CD14-positive monocyte (primary cell): Measurements from ENCODE around the gene SUFU. TPM values are rescaled to one million over a fixed set of nuclear protein-coding genes. Genes with fewer than 3 reads are reported as not detected.
A peak's percentile ranks its signal among the peaks of the same experiment; 100 is the strongest.

Experiments used
- DNase-seq, 3 donors: peaks; one replicate each; pipeline ENCODE4 v3.0.0-alpha.2; 2011 to 2022
- H2AFZ ChIP-seq: 2 replicates; pipeline ENCODE4 v1.6.0; 2012; ENCODE audit warnings: mild to moderate bottlenecking, low read depth, low read length, inconsistent platforms; ENCODE audit not compliant: insufficient read depth, poor library complexity, severe bottlenecking
- H3K27ac ChIP-seq, 2 donors: 1 replicate in 1 of 2; 2 replicates in 1 of 2; pipeline ENCODE4 v1.5.1; 2012 to 2013; ENCODE audit warnings: low read length in 2 of 2, control low read depth in 1 of 2, inconsistent platforms in 1 of 2, low read depth in 1 of 2, mild to moderate bottlenecking in 1 of 2
- H3K27me3 ChIP-seq, 2 donors: one replicate each; pipeline versions ENCODE4 v1.6.0 to v1.6.1; 2011 to 2013; ENCODE audit warnings: low read length in 2 of 2; ENCODE audit not compliant: control insufficient read depth in 2 of 2, insufficient read depth in 2 of 2
- H3K36me3 ChIP-seq, 2 donors: replicated peaks in 1 of 2; 1 replicate in 1 of 2; 2 replicates in 1 of 2; pipeline versions ENCODE4 v1.5.1 to v1.6.1; 2012 to 2013; ENCODE audit warnings: low read length in 2 of 2, control low read depth in 1 of 2, inconsistent platforms in 1 of 2, mild to moderate bottlenecking in 1 of 2; ENCODE audit not compliant: insufficient read depth in 2 of 2, control insufficient read depth in 1 of 2
- H3K4me1 ChIP-seq, 2 donors: 1 replicate in 1 of 2; 2 replicates in 1 of 2; pipeline versions ENCODE4 v1.5.1 to v1.6.1; 2012 to 2013; ENCODE audit warnings: low read length in 2 of 2, control low read depth in 1 of 2, inconsistent platforms in 1 of 2, mild to moderate bottlenecking in 1 of 2, moderate library complexity in 1 of 2; ENCODE audit not compliant: insufficient read depth in 2 of 2, control insufficient read depth in 1 of 2
- H3K4me2 ChIP-seq: replicated peaks from 2 replicates; pipeline ENCODE3; 2012; ENCODE audit warnings: low read length, moderate library complexity, mild to moderate bottlenecking; ENCODE audit not compliant: poor library complexity, severe bottlenecking; ENCODE audit errors: extremely low read depth
- H3K4me3 ChIP-seq, 3 experiments: fragments of 200-600 bp in 1 of 3; sonication (generic) in 1 of 3; replicated peaks in 1 of 3; 1 replicate in 2 of 3; 2 replicates in 1 of 3; pipeline ENCODE4 v1.5.1; 2011 to 2013; ENCODE audit warnings: low read length in 3 of 3, mild to moderate bottlenecking in 3 of 3, control low read depth in 2 of 3, low read depth in 2 of 3, inconsistent platforms in 1 of 3, moderate library complexity in 1 of 3
- H3K79me2 ChIP-seq: 2 replicates; pipeline ENCODE4 v1.6.0; 2012; ENCODE audit warnings: mild to moderate bottlenecking, control low read depth, inconsistent platforms, low read length, moderate library complexity; ENCODE audit not compliant: insufficient read depth
- H3K9ac ChIP-seq: 2 replicates; pipeline ENCODE4 v1.6.0; 2017; ENCODE audit warnings: low read length, mild to moderate bottlenecking; ENCODE audit not compliant: insufficient read depth, poor library complexity, severe bottlenecking
- H3K9me3 ChIP-seq, 2 donors: replicated peaks in 1 of 2; 1 replicate in 1 of 2; 2 replicates in 1 of 2; pipeline versions ENCODE4 v1.5.1 to v1.6.1; 2012 to 2013; ENCODE audit warnings: low read length in 2 of 2, control low read depth in 1 of 2; ENCODE audit not compliant: control insufficient read depth in 1 of 2, insufficient read depth in 1 of 2
- H4K20me1 ChIP-seq: 2 replicates; pipeline ENCODE4 v1.6.0; 2012; ENCODE audit warnings: mild to moderate bottlenecking, low read length, control low read depth, moderate library complexity; ENCODE audit not compliant: insufficient read depth
- H3K27ac Mint-ChIP-seq, 7 donors: one replicate each; pipeline ENCODE4 v1.8.0; 2020; ENCODE audit warnings: mild to moderate bottlenecking in 7 of 7, mixed read lengths in 7 of 7, moderate library complexity in 6 of 7, inconsistent platforms in 2 of 7
- H3K27me3 Mint-ChIP-seq, 3 donors: one replicate each; pipeline ENCODE4 v1.8.0; 2021 to 2022; ENCODE audit warnings: low read depth in 3 of 3, mild to moderate bottlenecking in 3 of 3, mixed read lengths in 3 of 3, moderate library complexity in 3 of 3, inconsistent platforms in 1 of 3
- H3K36me3 Mint-ChIP-seq, 2 donors: one replicate each; pipeline ENCODE4 v1.8.0; 2020; ENCODE audit warnings: mixed read lengths in 2 of 2, inconsistent platforms in 1 of 2, mild to moderate bottlenecking in 1 of 2
- H3K4me1 Mint-ChIP-seq: one replicate; pipeline ENCODE4 v1.8.0; 2020; ENCODE audit warnings: mild to moderate bottlenecking, mixed read lengths
- H3K4me3 Mint-ChIP-seq, 2 donors: one replicate each; pipeline ENCODE4 v1.8.0; 2020; ENCODE audit warnings: mild to moderate bottlenecking in 2 of 2, mixed read lengths in 2 of 2, moderate library complexity in 1 of 2
- H3K9me3 Mint-ChIP-seq, 7 donors: one replicate each; pipeline ENCODE4 v1.8.0; 2020 to 2022; ENCODE audit warnings: mixed read lengths in 7 of 7, mild to moderate bottlenecking in 6 of 7, moderate library complexity in 6 of 7, inconsistent platforms in 2 of 7
- CTCF ChIP-seq: fragments of 200-600 bp; IDR thresholded peaks from one replicate; pipeline ENCODE4 v1.8.0; 2022; ENCODE audit warnings: antibody characterized with exemption, mild to moderate bottlenecking
- WGBS: methylation state at CpG from one replicate; pipeline ENCODE4 v1.1.5; 2013; ENCODE audit warnings: missing lambda C conversion rate; ENCODE audit not compliant: insufficient coverage; 5-methylcytosine and 5-hydroxymethylcytosine counted together
- intact Hi-C, 2 donors: fragments of 100-400 bp; cut with micrococcal nuclease; formaldehyde crosslinking; loops; one replicate each; pipeline versions ENCODE4 v1.15.0 to v1.15.1; 2023
- polyA plus RNA-seq, 3 donors: library from polyadenylated mRNA; depleted of rRNA in 1 of 3; unstranded in 2 of 3; stranded (reverse) in 1 of 3; fragments of 300-500 nt in 2 of 3; fragments of >200 nt in 1 of 3; fragmentation: Illumina TruSeq in 2 of 3; gene quantifications; 1 replicate in 2 of 3; 2 replicates in 1 of 3; pipeline ENCODE4 v1.2.3, GENCODE V29; 2012 to 2021

The SUFU gene
- polyA plus RNA-seq, 3 donors: 3.2 to 10.0 (median 5.7) TPM

GRCh38 chr10:102476466-102477141 lies 27.2 kb upstream of the SUFU start:
- intact Hi-C loops: loop anchor here in 1 of 2 donors (5.0 to 10.0 kb wide), 2 partner anchors 39 to 82 kb away; partner anchors contain the start of gene NFKB2
- H3K4me3 ChIP-seq: no peak overlapping the region
- no peak overlapping the region for H3K27ac ChIP-seq
- 84% methylated on average over 5 of the region's 9 CpGs for WGBS
- H3K36me3 Mint-ChIP-seq: peaks cover 50 to 56% of the 10 kb centered on the region in 2 donors
- no peak overlapping the region for H3K27ac Mint-ChIP-seq
- no peaks in the 10 kb centered on the region for H3K79me2 ChIP-seq
- H2AFZ ChIP-seq: no peak overlapping the region
- no peaks in the 10 kb centered on the region for H3K27me3 Mint-ChIP-seq
- peaks cover 9% of the 10 kb centered on the region for H4K20me1 ChIP-seq
- H3K4me3 Mint-ChIP-seq: no peak overlapping the region
- no peak overlapping the region for H3K9ac ChIP-seq
- H3K9me3 ChIP-seq: no peaks in the 10 kb centered on the region
- no peak for TF ChIP-seq CTCF
- peaks cover 9% of the 10 kb centered on the region for H3K4me1 Mint-ChIP-seq
- H3K36me3 ChIP-seq: peaks cover 24 to 51% of the 10 kb centered on the region in 2 donors
- H3K4me2 ChIP-seq: no peak overlapping the region
- DNase-seq: peak in 1 of 3 donors; percentile 2
- H3K9me3 Mint-ChIP-seq: no peaks in the 10 kb centered on the region
- no peaks in the 10 kb centered on the region for H3K27me3 ChIP-seq
- H3K4me1 ChIP-seq: peaks cover 0 to 6% of the 10 kb centered on the region in 2 donors

GRCh38 chr10:102479651-102480050 lies 24.1 kb upstream of the SUFU start:
- Histone ChIP-seq H3K9ac (no peak overlapping the region), H3K36me3 (peaks cover 55 to 70% of the 10 kb centered on the region in 2 donors), H3K9me3 (no peaks in the 10 kb centered on the region), H3K4me2 (no peak overlapping the region), H3K27ac (peak overlapping the region; percentile 17 to 49), H3K4me1 (peaks cover 0 to 6% of the 10 kb centered on the region in 2 donors), H4K20me1 (peaks cover 30% of the 10 kb centered on the region), H3K27me3 (no peaks in the 10 kb centered on the region), H3K79me2 (no peaks in the 10 kb centered on the region), H3K4me3 (no peak overlapping the region), H2AFZ (no peak overlapping the region)
- Mint-ChIP-seq H3K4me3 (no peak overlapping the region), H3K4me1 (peaks cover 9% of the 10 kb centered on the region), H3K27ac (peak overlapping the region in 6 of 7 donors; percentile 6 to 80 (median 58)), H3K9me3 (no peaks in the 10 kb centered on the region), H3K27me3 (no peaks in the 10 kb centered on the region), H3K36me3 (peaks cover 67 to 72% of the 10 kb centered on the region in 2 donors)
- intact Hi-C loops: loop anchor here (2.0 to 10.0 kb wide), 5 partner anchors 42 to 315 kb away; partner anchors contain the start of genes FBXL15 (in 1 of the 2) and NFKB2 (in 1 of the 2)
- peak in 1 of 3 donors; percentile 2 for DNase-seq
- TF ChIP-seq CTCF: no peak
